H9 (cell line): ENCODE measurements around the gene JPT2. TPM values are rescaled to one million over a fixed set of nuclear protein-coding genes. Genes with fewer than 3 reads are reported as not detected.

Experiments used
- DNase-seq: peaks from one replicate; pipeline ENCODE4 v3.0.0-alpha.2; 2017
- H2AFZ ChIP-seq: one replicate; pipeline ENCODE4 v1.6.1; 2013; ENCODE audit warnings: mild to moderate bottlenecking, low read length, control low read depth, moderate library complexity
- H2AK5ac ChIP-seq: 2 replicates; pipeline ENCODE4 v1.6.1; 2013; ENCODE audit warnings: low read length, control low read depth, mixed read lengths; ENCODE audit not compliant: insufficient read length
- H2BK120ac ChIP-seq: one replicate; pipeline ENCODE4 v1.6.1; 2013; ENCODE audit warnings: low read depth, mild to moderate bottlenecking, low read length, control low read depth, inconsistent platforms; ENCODE audit not compliant: poor library complexity, severe bottlenecking
- H2BK12ac ChIP-seq: 2 replicates; pipeline ENCODE4 v1.6.1; 2013; ENCODE audit warnings: low read length, control low read depth, mixed read lengths, low read depth; ENCODE audit not compliant: insufficient read length
- H2BK15ac ChIP-seq: 2 replicates; pipeline ENCODE4 v1.6.1; 2013; ENCODE audit warnings: low read depth, low read length, control low read depth
- H2BK20ac ChIP-seq: one replicate; pipeline ENCODE4 v1.6.1; 2013; ENCODE audit warnings: low read depth, mild to moderate bottlenecking, low read length, control low read depth, inconsistent platforms; ENCODE audit not compliant: poor library complexity, severe bottlenecking
- H2BK5ac ChIP-seq: 2 replicates; pipeline ENCODE4 v1.6.1; 2013; ENCODE audit warnings: low read length, control low read depth, mixed read lengths; ENCODE audit not compliant: insufficient read length
- H3K14ac ChIP-seq: 2 replicates; pipeline ENCODE4 v1.6.1; 2013; ENCODE audit warnings: low read length, control low read depth; ENCODE audit not compliant: insufficient read depth
- H3K18ac ChIP-seq: 2 replicates; pipeline ENCODE4 v1.6.1; 2013; ENCODE audit warnings: low read depth, mild to moderate bottlenecking, mixed read lengths, low read length, control low read depth; ENCODE audit not compliant: insufficient read length
- H3K23ac ChIP-seq: 2 replicates; pipeline ENCODE4 v1.6.1; 2013; ENCODE audit warnings: low read length, control low read depth, mixed read lengths, low read depth; ENCODE audit not compliant: insufficient read length
- H3K23me2 ChIP-seq: 2 replicates; pipeline ENCODE4 v1.6.1; 2013; ENCODE audit warnings: low read depth, mild to moderate bottlenecking, mixed read lengths, low read length, control low read depth; ENCODE audit not compliant: insufficient read length, poor library complexity, severe bottlenecking
- H3K27ac ChIP-seq: 2 replicates; pipeline ENCODE4 v1.5.1; 2013; ENCODE audit warnings: low read length, control low read depth, mixed read lengths, low read depth; ENCODE audit not compliant: insufficient read length
- H3K27me3 ChIP-seq: 2 replicates; pipeline ENCODE4 v1.6.1; 2013; ENCODE audit warnings: low read length, control low read depth, inconsistent platforms; ENCODE audit not compliant: insufficient read depth
- H3K4ac ChIP-seq: 2 replicates; pipeline ENCODE4 v1.6.1; 2013; ENCODE audit warnings: low read depth, mild to moderate bottlenecking, control low read depth, inconsistent platforms, low read length, moderate library complexity
- H3K4me1 ChIP-seq: 2 replicates; pipeline ENCODE4 v1.6.1; 2013; ENCODE audit warnings: low read length, control low read depth, inconsistent platforms; ENCODE audit not compliant: insufficient read depth
- H3K4me2 ChIP-seq: 2 replicates; pipeline ENCODE4 v1.6.1; 2013; ENCODE audit warnings: low read length, control low read depth, mixed read lengths; ENCODE audit not compliant: insufficient read length, insufficient read depth
- H3K56ac ChIP-seq: 2 replicates; pipeline ENCODE4 v1.6.1; 2013; ENCODE audit warnings: low read depth, mild to moderate bottlenecking, mixed read lengths, low read length, control low read depth; ENCODE audit not compliant: insufficient read length
- H3K79me1 ChIP-seq: 2 replicates; pipeline ENCODE4 v1.6.1; 2013; ENCODE audit warnings: low read depth, mild to moderate bottlenecking, moderate library complexity, low read length, control low read depth, inconsistent platforms; ENCODE audit not compliant: insufficient read depth, poor library complexity, severe bottlenecking
- H3K79me2 ChIP-seq: 2 replicates; pipeline ENCODE4 v1.6.1; 2013; ENCODE audit warnings: low read length, control low read depth, inconsistent platforms; ENCODE audit not compliant: insufficient read depth
- H3K9ac ChIP-seq: 2 replicates; pipeline ENCODE4 v1.6.1; 2013; ENCODE audit warnings: low read length, control low read depth, mixed read lengths; ENCODE audit not compliant: insufficient read length; ENCODE audit errors: extremely low read depth
- H3K9me3 ChIP-seq: one replicate; pipeline ENCODE4 v1.6.1; 2013; ENCODE audit warnings: low read depth, low read length, inconsistent platforms; ENCODE audit not compliant: control insufficient read depth
- H3T11ph ChIP-seq: one replicate; pipeline ENCODE4 v1.6.1; 2013; ENCODE audit warnings: mild to moderate bottlenecking, low read length, control low read depth, inconsistent platforms
- H4K20me1 ChIP-seq: one replicate; pipeline ENCODE4 v1.6.1; 2013; ENCODE audit not compliant: control insufficient read depth, insufficient read length, insufficient read depth
- H4K5ac ChIP-seq: 2 replicates; pipeline ENCODE4 v1.6.1; 2013; ENCODE audit warnings: low read depth, mild to moderate bottlenecking, mixed read lengths, low read length, control low read depth; ENCODE audit not compliant: insufficient read length
- H4K8ac ChIP-seq: replicated peaks from 2 replicates; pipeline ENCODE4 v1.6.1; 2013; ENCODE audit warnings: low read length, control low read depth, mixed read lengths, low read depth; ENCODE audit not compliant: insufficient read length
- H4K91ac ChIP-seq: 2 replicates; pipeline ENCODE4 v1.6.1; 2013; ENCODE audit warnings: low read depth, mild to moderate bottlenecking, moderate library complexity, mixed read lengths, low read length, control low read depth; ENCODE audit not compliant: insufficient read length
- H3K27ac Mint-ChIP-seq, 3 experiments: 2 replicates in 2 of 3; 3 replicates in 1 of 3; pipeline ENCODE4 v1.8.0; 2020 to 2021; ENCODE audit warnings: mixed read lengths in 3 of 3, mild to moderate bottlenecking in 1 of 3, moderate library complexity in 1 of 3
- H3K27me3 Mint-ChIP-seq: 2 replicates; pipeline ENCODE4 v1.8.0; 2021; ENCODE audit warnings: low read depth, mild to moderate bottlenecking, moderate library complexity, mixed read lengths
- H3K36me3 Mint-ChIP-seq, 3 experiments: 2 replicates in 2 of 3; 3 replicates in 1 of 3; pipeline ENCODE4 v1.8.0; 2020 to 2021; ENCODE audit warnings: low read depth in 3 of 3, mixed read lengths in 3 of 3; ENCODE audit not compliant: insufficient read depth in 1 of 3
- H3K4me1 Mint-ChIP-seq, 2 experiments: 2 replicates each; pipeline ENCODE4 v1.8.0; 2020; ENCODE audit warnings: mixed read lengths in 2 of 2
- H3K4me3 Mint-ChIP-seq, 2 experiments: 2 replicates in 1 of 2; 3 replicates in 1 of 2; pipeline ENCODE4 v1.8.0; 2020 to 2021; ENCODE audit warnings: mild to moderate bottlenecking in 2 of 2, mixed read lengths in 2 of 2, moderate library complexity in 1 of 2
- H3K9me3 Mint-ChIP-seq, 2 experiments: 2 replicates in 1 of 2; 3 replicates in 1 of 2; pipeline ENCODE4 v1.8.0; 2020; ENCODE audit warnings: mild to moderate bottlenecking in 2 of 2, mixed read lengths in 2 of 2, moderate library complexity in 1 of 2
- WGBS: extraction: QIAGEN DNeasy Blood & Tissue Kit; methylation state at CpG from one replicate; pipeline ENCODE4 v1.1.7; 2013; ENCODE audit warnings: missing lambda C conversion rate, low lambda C conversion rate, mixed read lengths; ENCODE audit not compliant: insufficient read length; ENCODE audit errors: extremely low coverage; 5-methylcytosine and 5-hydroxymethylcytosine counted together
- total RNA-seq: library from RNA; stranded (reverse); gene quantifications from 2 replicates; pipeline ENCODE4 v1.2.1, GENCODE V29; 2021
- TF ChIP-seq, protein P1 (sequence below): fragments of 200-600 bp; sonication (generic); conservative IDR thresholded peaks from 3 replicates; pipeline ENCODE4 v1.8.0; 2021; ENCODE audit warnings: antibody characterized with exemption, mild to moderate bottlenecking

Gene JPT2
- total RNA-seq, 1 experiment from 2014 or later: 206 TPM

DNA sequence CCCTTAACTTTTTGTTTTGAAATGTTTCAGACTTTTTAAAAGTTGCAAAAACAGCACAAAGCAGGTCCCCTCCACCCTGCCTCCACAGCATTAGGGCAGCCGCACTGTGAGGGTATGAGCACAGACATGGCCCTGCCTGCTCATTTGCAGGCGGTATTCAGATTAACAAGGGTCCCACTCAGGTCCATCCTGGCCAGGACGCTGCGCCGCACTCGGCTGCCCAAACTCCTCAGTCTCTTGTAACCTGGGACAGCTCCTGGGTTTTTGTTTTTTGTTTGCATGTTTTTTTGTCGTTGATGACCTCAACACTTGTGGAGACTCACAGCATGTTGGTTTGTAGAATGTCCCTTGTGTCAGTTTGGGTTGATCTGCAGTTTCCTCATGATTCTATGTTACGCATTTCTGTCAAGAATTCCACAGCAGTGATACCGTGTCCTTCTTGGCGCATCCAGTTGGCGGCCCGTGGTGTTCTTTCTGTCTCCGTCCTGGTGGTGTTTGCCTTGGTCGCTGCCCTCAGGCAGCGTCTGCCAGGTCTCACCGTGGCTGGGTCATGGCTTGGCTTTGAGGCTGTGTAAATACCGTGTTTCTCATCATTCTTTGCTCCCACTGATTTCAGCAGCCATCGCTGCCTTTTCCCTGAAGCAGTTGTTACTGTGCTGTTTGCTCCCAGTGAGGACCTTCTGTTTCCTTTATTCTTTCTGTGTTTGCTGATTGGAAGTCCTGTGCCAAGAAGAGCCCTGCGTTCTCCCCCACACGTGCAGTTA, 47.4 kb upstream of the JPT2 start:
- Histone ChIP-seq H3K23ac (no peak overlapping the region), H3K56ac (no peak overlapping the region), H4K91ac (no peak overlapping the region), H2BK15ac (no peak overlapping the region), H3K79me1 (peaks cover 7% of the 10 kb centered on the region), H2BK20ac (no peak overlapping the region), H3K4me1 (no peaks in the 10 kb centered on the region), H2BK120ac (no peak overlapping the region), H3K9ac (no peak overlapping the region), H3K27ac (no peak overlapping the region), H4K5ac (no peak overlapping the region), H3K18ac (no peak overlapping the region), H3K27me3 (no peaks in the 10 kb centered on the region), H3T11ph (no peak overlapping the region), H4K8ac (no peak overlapping the region), H4K20me1 (peaks cover 2% of the 10 kb centered on the region), H2AFZ (no peak overlapping the region), H3K79me2 (peaks cover 2% of the 10 kb centered on the region; the same call in 1 of the 2 replicates), H3K4ac (no peak overlapping the region), H2BK5ac (no peak overlapping the region), H2BK12ac (no peak overlapping the region), H3K23me2 (no peaks in the 10 kb centered on the region), H3K9me3 (no peaks in the 10 kb centered on the region), H3K4me2 (no peak overlapping the region), H2AK5ac (no peak overlapping the region), H3K14ac (no peak overlapping the region)
- H3K27ac Mint-ChIP-seq: peak overlapping the region in 2 of 3 experiments; percentile 49 to 68; a peak in 3 of 7 replicates
- WGBS: no CpG with 5 or more reads among the region's 20 CpGs
- peaks cover 22 to 73% (median 41%) of the 10 kb centered on the region in 3 experiments; a peak in 6 of 7 replicates for H3K36me3 Mint-ChIP-seq
- no peak overlapping the region for H3K4me3 Mint-ChIP-seq
- H3K4me1 Mint-ChIP-seq: no peaks in the 10 kb centered on the region
- H3K9me3 Mint-ChIP-seq: no peaks in the 10 kb centered on the region
- DNase-seq: no peak
- TF ChIP-seq, protein P1, sequence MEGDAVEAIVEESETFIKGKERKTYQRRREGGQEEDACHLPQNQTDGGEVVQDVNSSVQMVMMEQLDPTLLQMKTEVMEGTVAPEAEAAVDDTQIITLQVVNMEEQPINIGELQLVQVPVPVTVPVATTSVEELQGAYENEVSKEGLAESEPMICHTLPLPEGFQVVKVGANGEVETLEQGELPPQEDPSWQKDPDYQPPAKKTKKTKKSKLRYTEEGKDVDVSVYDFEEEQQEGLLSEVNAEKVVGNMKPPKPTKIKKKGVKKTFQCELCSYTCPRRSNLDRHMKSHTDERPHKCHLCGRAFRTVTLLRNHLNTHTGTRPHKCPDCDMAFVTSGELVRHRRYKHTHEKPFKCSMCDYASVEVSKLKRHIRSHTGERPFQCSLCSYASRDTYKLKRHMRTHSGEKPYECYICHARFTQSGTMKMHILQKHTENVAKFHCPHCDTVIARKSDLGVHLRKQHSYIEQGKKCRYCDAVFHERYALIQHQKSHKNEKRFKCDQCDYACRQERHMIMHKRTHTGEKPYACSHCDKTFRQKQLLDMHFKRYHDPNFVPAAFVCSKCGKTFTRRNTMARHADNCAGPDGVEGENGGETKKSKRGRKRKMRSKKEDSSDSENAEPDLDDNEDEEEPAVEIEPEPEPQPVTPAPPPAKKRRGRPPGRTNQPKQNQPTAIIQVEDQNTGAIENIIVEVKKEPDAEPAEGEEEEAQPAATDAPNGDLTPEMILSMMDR: no peak
- H3K27me3 Mint-ChIP-seq: no peaks in the 10 kb centered on the region
